Epithelial cell of proximal tubule (primary cell): ENCODE measurements around the gene SH3BGRL2. TPM values are rescaled to one million over a fixed set of nuclear protein-coding genes. Genes with fewer than 3 reads are reported as not detected.
"Not testable (repeated sequence)": the region's sequence is repeated elsewhere in the genome, so short reads cannot be mapped to it uniquely, and the experiment has no call there.

Experiments used
- DNase-seq: peaks from one replicate; pipeline ENCODE4 v3.0.0-alpha.2; 2011; ENCODE audit warnings: low read depth
- H3K4me3 ChIP-seq: 2 replicates; pipeline ENCODE4 v1.5.1; 2011; ENCODE audit warnings: low read depth, mild to moderate bottlenecking, low read length
- CTCF ChIP-seq: conservative IDR thresholded peaks from 2 replicates; pipeline ENCODE4 v1.5.1; 2012; ENCODE audit warnings: low read depth, mild to moderate bottlenecking, low read length
- total RNA-seq: library from RNA; depleted of rRNA; stranded (reverse); fragments of >200 nt; gene quantifications from 2 replicates; pipeline ENCODE4 v1.2.3, GENCODE V29; 2015

Gene SH3BGRL2
- total RNA-seq, 1 donor from 2014 or later, result 10.3 TPM

GRCh38 chr6:79657238-79657637 lies 26.1 kb downstream of the SH3BGRL2 start:
- TF ChIP-seq CTCF, result no peak
- no peak overlapping the region for H3K4me3 ChIP-seq
- DNase-seq, result no peak

GRCh38 chr6:79663655-79664054 lies 32.5 kb downstream of the SH3BGRL2 start:
- not testable (repeated sequence) for H3K4me3 ChIP-seq, DNase-seq

- no peak overlapping the region for H3K4me3 ChIP-seq
- TF ChIP-seq CTCF, result no peak
- DNase-seq, result no peak
These were observed 34.8 kb downstream of the SH3BGRL2 start for GRCh38 chr6:79665725-79666551.

- no peak for DNase-seq
- TF ChIP-seq CTCF, result no peak
- H3K4me3 ChIP-seq, result no peak overlapping the region
These were observed 35.5 kb downstream of the SH3BGRL2 start for GRCh38 chr6:79666634-79667033.

GRCh38 chr6:79668381-79668780 lies 37.3 kb downstream of the SH3BGRL2 start:
- no peak overlapping the region for H3K4me3 ChIP-seq
- TF ChIP-seq CTCF, result no peak
- DNase-seq, result no peak

GRCh38 chr6:79669766-79670165 lies 38.6 kb downstream of the SH3BGRL2 start:
- TF ChIP-seq CTCF, result no peak
- no peak overlapping the region for H3K4me3 ChIP-seq
- no peak for DNase-seq

- H3K4me3 ChIP-seq, result no peak overlapping the region
- no peak for TF ChIP-seq CTCF
- no peak for DNase-seq
These were observed 39.7 kb downstream of the SH3BGRL2 start for GRCh38 chr6:79670789-79671188.
